Measurements from ENCODE around the gene DUSP3. TPM values are rescaled to one million over a fixed set of nuclear protein-coding genes. Genes with fewer than 3 reads are reported as not detected.

DUSP3 gene
- total RNA-seq, 1 experiment from 2014 or later, result 16.9 TPM

GRCh38 chr17:43800736-43801135 is 22.0 kb upstream of the DUSP3 start:
- Mint-ChIP-seq H3K27ac (no peak overlapping the region), H3K27me3 (ENCODE audit: low read depth) (peaks cover 18% of the 10 kb centered on the region), H3K4me3 (no peak overlapping the region), H3K4me1 (peaks cover 33% of the 10 kb centered on the region in 2 experiments), H3K9me3 (peaks cover 20 to 29% of the 10 kb centered on the region in 2 experiments; a peak in 4 of 5 replicates), H3K36me3 (ENCODE audit: insufficient read depth in 1 of 3, low read depth in 3 of 3) (peaks cover 2 to 4% (median 2%) of the 10 kb centered on the region in 3 experiments; a peak in 4 of 7 replicates)
- Histone ChIP-seq H2BK15ac (ENCODE audit: low read depth, low read length) (no peak overlapping the region), H3K4me2 (ENCODE audit: insufficient read depth, insufficient read length, low read length) (no peak overlapping the region), H3T11ph (ENCODE audit: low read length) (no peak overlapping the region), H3K23me2 (ENCODE audit: insufficient read length, low read depth, low read length, poor library complexity, severe bottlenecking) (no peaks in the 10 kb centered on the region), H3K79me2 (ENCODE audit: insufficient read depth, low read length) (no peaks in the 10 kb centered on the region), H4K5ac (ENCODE audit: insufficient read length, low read depth, low read length) (no peak overlapping the region), H3K4ac (ENCODE audit: low read depth, low read length) (no peak overlapping the region), H3K9me3 (ENCODE audit: control insufficient read depth, low read depth, low read length) (no peaks in the 10 kb centered on the region), H2BK120ac (ENCODE audit: low read depth, low read length, poor library complexity, severe bottlenecking) (no peak overlapping the region), H3K14ac (ENCODE audit: insufficient read depth, low read length) (no peak overlapping the region), H2BK12ac (ENCODE audit: insufficient read length, low read depth, low read length) (no peak overlapping the region), H2AFZ (ENCODE audit: low read length) (no peak overlapping the region), H3K27ac (ENCODE audit: insufficient read length, low read depth, low read length) (no peak overlapping the region), H3K23ac (ENCODE audit: insufficient read length, low read depth, low read length) (no peak overlapping the region), H2BK5ac (ENCODE audit: insufficient read length, low read length) (no peak overlapping the region), H4K91ac (ENCODE audit: insufficient read length, low read depth, low read length) (no peak overlapping the region), H4K8ac (replicated peaks; ENCODE audit: insufficient read length, low read depth, low read length) (no peak overlapping the region), H3K9ac (ENCODE audit: extremely low read depth, insufficient read length, low read length) (no peak overlapping the region), H3K56ac (ENCODE audit: insufficient read length, low read depth, low read length) (no peak overlapping the region), H4K20me1 (ENCODE audit: control insufficient read depth, insufficient read depth, insufficient read length) (no peaks in the 10 kb centered on the region), H3K4me1 (ENCODE audit: insufficient read depth, low read length) (peaks cover 13% of the 10 kb centered on the region; the same call in 1 of the 2 replicates), H3K27me3 (ENCODE audit: insufficient read depth, low read length) (no peaks in the 10 kb centered on the region), H2AK5ac (ENCODE audit: insufficient read length, low read length) (no peak overlapping the region), H3K79me1 (ENCODE audit: insufficient read depth, low read depth, low read length, poor library complexity, severe bottlenecking) (no peaks in the 10 kb centered on the region), H3K18ac (ENCODE audit: insufficient read length, low read depth, low read length) (no peak overlapping the region), H2BK20ac (ENCODE audit: low read depth, low read length, poor library complexity, severe bottlenecking) (no peak overlapping the region)
- no peak for DNase-seq
- no CpG with 5 or more reads among the region's 3 CpGs for WGBS (ENCODE audit: extremely low coverage, insufficient read length, low lambda C conversion rate)
- TF ChIP-seq, protein P1, sequence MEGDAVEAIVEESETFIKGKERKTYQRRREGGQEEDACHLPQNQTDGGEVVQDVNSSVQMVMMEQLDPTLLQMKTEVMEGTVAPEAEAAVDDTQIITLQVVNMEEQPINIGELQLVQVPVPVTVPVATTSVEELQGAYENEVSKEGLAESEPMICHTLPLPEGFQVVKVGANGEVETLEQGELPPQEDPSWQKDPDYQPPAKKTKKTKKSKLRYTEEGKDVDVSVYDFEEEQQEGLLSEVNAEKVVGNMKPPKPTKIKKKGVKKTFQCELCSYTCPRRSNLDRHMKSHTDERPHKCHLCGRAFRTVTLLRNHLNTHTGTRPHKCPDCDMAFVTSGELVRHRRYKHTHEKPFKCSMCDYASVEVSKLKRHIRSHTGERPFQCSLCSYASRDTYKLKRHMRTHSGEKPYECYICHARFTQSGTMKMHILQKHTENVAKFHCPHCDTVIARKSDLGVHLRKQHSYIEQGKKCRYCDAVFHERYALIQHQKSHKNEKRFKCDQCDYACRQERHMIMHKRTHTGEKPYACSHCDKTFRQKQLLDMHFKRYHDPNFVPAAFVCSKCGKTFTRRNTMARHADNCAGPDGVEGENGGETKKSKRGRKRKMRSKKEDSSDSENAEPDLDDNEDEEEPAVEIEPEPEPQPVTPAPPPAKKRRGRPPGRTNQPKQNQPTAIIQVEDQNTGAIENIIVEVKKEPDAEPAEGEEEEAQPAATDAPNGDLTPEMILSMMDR (conservative IDR thresholded peaks at IDR 0.05), result no peak
